HG03066 (cell line): Measurements from ENCODE around the gene UEVLD.
A peak's percentile ranks its signal among the peaks of the same experiment; 100 is the strongest.
"Not testable (repeated sequence)": the region's sequence is repeated elsewhere in the genome, so short reads cannot be mapped to it uniquely, and the experiment has no call there.

Experiments
- ATAC-seq: cut with Tn5 transposase; IDR thresholded peaks from one replicate; pipeline ENCODE4 v1.9.1; 2021; ENCODE audit warnings: low read depth; ENCODE audit not compliant: unreplicated experiment

UEVLD gene

GRCh38 chr11:18588297-18589252, at the start of gene UEVLD:
UEVLD (minus strand) TSS chr11:18588734; CDS start chr11:18588654, 80 bp downstream.
- peak; percentile 61 for ATAC-seq

GRCh38 chr11:18634140-18635032, 45.9 kb upstream of the UEVLD start, which contains the start of gene SPTY2D1:
SPTY2D1 (minus strand) TSS chr11:18634342; CDS start chr11:18634257, 85 bp downstream.
- peak; percentile 89 for ATAC-seq

- ATAC-seq = peak; percentile 54
Measured at GRCh38 chr11:18633256-18634139, 45.0 kb upstream of the UEVLD start.

- ATAC-seq = no peak
Measured at GRCh38 chr11:18632841-18633240, 44.3 kb upstream of the UEVLD start.

GRCh38 chr11:18624161-18624560, 35.6 kb upstream of the UEVLD start:
- ATAC-seq = no peak

GRCh38 chr11:18623707-18624106, 35.2 kb upstream of the UEVLD start:
- ATAC-seq = no peak

GRCh38 chr11:18618342-18619025, 29.9 kb upstream of the UEVLD start:
- no peak for ATAC-seq

- no peak for ATAC-seq
Measured at GRCh38 chr11:18617688-18618341, 29.3 kb upstream of the UEVLD start.

GRCh38 chr11:18615628-18616392, 27.3 kb upstream of the UEVLD start:
- ATAC-seq = peak; percentile 93

GRCh38 chr11:18614667-18615066, 26.1 kb upstream of the UEVLD start:
- ATAC-seq = no peak

- no peak for ATAC-seq
Measured at GRCh38 chr11:18612394-18612793, 23.9 kb upstream of the UEVLD start.

GRCh38 chr11:18611196-18611595, 22.7 kb upstream of the UEVLD start:
- ATAC-seq = no peak

GRCh38 chr11:18608376-18608775, 19.8 kb upstream of the UEVLD start:
- no peak for ATAC-seq

- ATAC-seq = no peak
Measured at GRCh38 chr11:18600915-18601569, 12.5 kb upstream of the UEVLD start.

- no peak for ATAC-seq
Measured at GRCh38 chr11:18599739-18600230, 11.3 kb upstream of the UEVLD start, which contains the start of gene MISFA. MISFA (plus strand) TSS chr11:18599789; CDS start chr11:18599929, 140 bp downstream.

- ATAC-seq = no peak
Measured at GRCh38 chr11:18594999-18595749, 6.6 kb upstream of the UEVLD start.

GRCh38 chr11:18594088-18594487, 5.6 kb upstream of the UEVLD start:
- not testable (repeated sequence) for ATAC-seq
